Memory B cell (primary cell): ENCODE measurements around the gene TRAIP.
A peak's percentile ranks its signal among the peaks of the same experiment; 100 is the strongest.

Source experiments
- ATAC-seq: fragments of 150-1000 bp; cut with Tn5 transposase; 2 replicates; pipeline ENCODE4 v1.10.0; 2021; ENCODE audit warnings: low read depth, mild to moderate bottlenecking, moderate library complexity
- DNase-seq, 2 donors: peaks; one replicate each; pipeline ENCODE4 v3.0.0; 2022; ENCODE audit warnings: low spot score in 2 of 2
- H3K27ac Mint-ChIP-seq: one replicate; pipeline ENCODE4 v1.8.0; 2022; ENCODE audit warnings: mild to moderate bottlenecking, moderate library complexity, mixed read lengths
- H3K27me3 Mint-ChIP-seq: one replicate; pipeline ENCODE4 v1.8.0; 2022; ENCODE audit warnings: mixed read lengths
- H3K36me3 Mint-ChIP-seq: one replicate; pipeline ENCODE4 v1.8.0; 2022; ENCODE audit warnings: mild to moderate bottlenecking, mixed read lengths
- H3K4me1 Mint-ChIP-seq: one replicate; pipeline ENCODE4 v1.8.0; 2022; ENCODE audit warnings: mixed read lengths
- H3K4me3 Mint-ChIP-seq: one replicate; pipeline ENCODE4 v1.8.0; 2022; ENCODE audit warnings: mild to moderate bottlenecking, moderate library complexity, mixed read lengths
- H3K9me3 Mint-ChIP-seq: one replicate; pipeline ENCODE4 v1.8.0; 2022; ENCODE audit warnings: mixed read lengths

TRAIP gene

GRCh38 chr3:49865198-49865784 lies 8.9 kb upstream of the TRAIP start:
- Mint-ChIP-seq H3K27me3 (peaks cover 19% of the 10 kb centered on the region), H3K4me3 (no peak overlapping the region), H3K36me3 (no peaks in the 10 kb centered on the region), H3K9me3 (no peaks in the 10 kb centered on the region), H3K27ac (no peak overlapping the region), H3K4me1 (peaks cover 3% of the 10 kb centered on the region)
- ATAC-seq (no peak), DNase-seq (no peak)

GRCh38 chr3:49864505-49864904 lies 8.1 kb upstream of the TRAIP start:
- ATAC-seq (no peak), DNase-seq (no peak)
- Mint-ChIP-seq H3K4me1 (peaks cover 3% of the 10 kb centered on the region), H3K9me3 (no peaks in the 10 kb centered on the region), H3K36me3 (no peaks in the 10 kb centered on the region), H3K27me3 (peaks cover 18% of the 10 kb centered on the region), H3K4me3 (no peak overlapping the region), H3K27ac (no peak overlapping the region)

DNA sequence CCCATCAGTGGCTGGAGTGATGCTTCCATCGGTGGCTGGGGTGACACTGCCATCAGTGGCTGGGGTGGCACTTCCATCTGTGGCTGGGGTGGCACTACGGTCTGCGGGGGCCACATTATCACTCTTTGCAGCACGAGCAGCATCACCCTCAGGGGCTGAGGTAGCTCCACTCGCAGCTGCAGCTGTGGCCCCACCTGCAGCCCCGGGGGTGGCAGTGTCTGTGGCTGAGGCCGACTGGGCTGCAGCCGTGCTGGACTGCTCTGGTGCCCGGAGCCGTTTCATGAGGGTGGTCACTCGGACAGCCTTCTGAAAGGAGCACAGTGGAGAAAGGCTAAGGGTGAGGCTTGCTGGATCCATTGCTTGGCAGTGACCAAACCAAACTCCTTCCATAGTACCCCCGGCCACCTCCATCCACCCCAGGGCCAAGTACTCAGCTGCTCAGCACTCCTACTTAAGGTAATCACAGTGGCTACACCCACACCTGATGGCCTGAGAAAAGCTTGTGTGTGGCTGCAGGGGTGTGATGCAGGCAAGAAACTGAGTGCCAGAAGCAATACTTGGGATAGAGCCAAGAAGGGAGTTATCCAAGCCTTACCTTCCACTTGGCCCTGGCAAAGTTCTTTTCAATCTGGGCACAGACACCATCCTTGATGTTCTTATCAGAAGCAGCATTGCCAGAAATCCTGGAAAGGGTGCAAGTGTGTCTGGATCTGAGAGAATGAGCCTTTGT lies 3.4 kb upstream of the TRAIP start:
- Mint-ChIP-seq H3K27me3 (peaks cover 6% of the 10 kb centered on the region), H3K9me3 (no peaks in the 10 kb centered on the region), H3K4me3 (no peak overlapping the region), H3K36me3 (no peaks in the 10 kb centered on the region), H3K27ac (no peak overlapping the region), H3K4me1 (peaks cover 12% of the 10 kb centered on the region)
- DNase-seq (no peak), ATAC-seq (no peak)

DNA sequence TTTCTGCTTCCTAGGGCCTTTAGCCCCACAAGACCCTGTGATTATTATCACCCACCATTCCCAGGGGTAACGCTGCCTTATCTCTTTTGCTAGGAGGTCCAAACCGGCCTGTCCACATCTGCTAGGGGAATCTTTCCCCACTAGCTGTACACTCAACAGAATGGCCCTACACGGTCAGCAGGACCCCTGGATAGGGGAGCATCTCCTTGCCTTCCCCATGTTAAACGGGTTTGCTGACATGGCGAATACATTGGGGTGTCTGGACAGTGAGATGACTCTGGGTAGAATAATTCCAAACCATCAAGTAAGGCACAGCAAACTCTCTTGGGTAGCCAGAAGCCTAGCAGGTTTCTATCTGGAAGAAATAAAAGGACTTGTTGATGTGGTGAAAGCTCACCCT lies 702 bp downstream of the TRAIP start:
- H3K9me3 Mint-ChIP-seq, result no peaks in the 10 kb centered on the region
- H3K27me3 Mint-ChIP-seq, result no peaks in the 10 kb centered on the region
- H3K36me3 Mint-ChIP-seq, result no peaks in the 10 kb centered on the region
- H3K27ac Mint-ChIP-seq, result peak overlapping the region; percentile 61
- ATAC-seq (no peak), DNase-seq (no peak)
- peaks cover 12% of the 10 kb centered on the region for H3K4me1 Mint-ChIP-seq
- peak overlapping the region; percentile 85 for H3K4me3 Mint-ChIP-seq

- Mint-ChIP-seq H3K4me3 (no peak overlapping the region), H3K27ac (no peak overlapping the region), H3K27me3 (no peaks in the 10 kb centered on the region), H3K4me1 (peaks cover 3% of the 10 kb centered on the region), H3K36me3 (peaks cover 3% of the 10 kb centered on the region), H3K9me3 (no peaks in the 10 kb centered on the region)
- no peak for DNase-seq
- ATAC-seq, result no peak
These were observed 10.7 kb downstream of the TRAIP start for GRCh38 chr3:49845694-49846093.

GRCh38 chr3:49844464-49845183 lies 11.7 kb downstream of the TRAIP start:
- DNase-seq (no peak), ATAC-seq (no peak)
- peaks cover 3% of the 10 kb centered on the region for H3K4me1 Mint-ChIP-seq
- no peaks in the 10 kb centered on the region for H3K9me3 Mint-ChIP-seq
- H3K27ac Mint-ChIP-seq, result no peak overlapping the region
- peaks cover 3% of the 10 kb centered on the region for H3K36me3 Mint-ChIP-seq
- no peak overlapping the region for H3K4me3 Mint-ChIP-seq
- no peaks in the 10 kb centered on the region for H3K27me3 Mint-ChIP-seq

DNA sequence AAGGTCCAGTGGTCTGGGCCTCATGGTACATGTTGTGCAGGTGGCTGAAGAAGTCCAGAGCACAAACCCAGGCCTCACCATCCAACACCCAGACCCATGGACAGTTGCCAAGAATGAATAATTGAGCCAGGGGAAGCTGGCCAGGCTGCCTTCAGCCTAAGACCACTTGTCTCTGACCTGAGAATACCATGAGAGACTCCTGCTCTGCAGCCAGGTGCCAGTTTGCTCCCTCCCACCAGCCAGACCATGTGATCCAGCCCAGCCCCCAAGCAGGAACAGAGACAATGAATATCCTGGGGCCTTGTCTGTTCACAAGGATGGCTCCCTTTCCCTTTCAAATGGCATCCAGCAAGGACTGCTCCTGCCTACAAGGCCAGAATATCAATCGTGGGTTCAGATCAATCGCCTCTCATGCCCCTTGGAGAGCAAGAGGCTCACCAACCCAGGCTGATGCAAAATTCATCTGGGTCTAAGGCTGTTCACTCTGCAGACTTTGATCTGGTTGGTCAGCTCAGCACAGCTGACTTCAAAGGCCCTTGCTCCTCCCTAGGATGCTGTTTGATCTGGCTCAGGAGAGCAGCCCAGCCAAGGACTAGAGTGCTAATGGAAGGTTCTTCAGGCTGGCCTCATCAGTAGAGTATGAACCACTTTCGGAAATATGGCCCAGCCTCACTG lies 13.4 kb downstream of the TRAIP start:
- ATAC-seq (no peak), DNase-seq (no peak)
- Mint-ChIP-seq H3K36me3 (peaks cover 3% of the 10 kb centered on the region), H3K9me3 (no peaks in the 10 kb centered on the region), H3K27me3 (no peaks in the 10 kb centered on the region), H3K4me3 (no peak overlapping the region), H3K4me1 (peaks cover 8% of the 10 kb centered on the region), H3K27ac (no peak overlapping the region)

GRCh38 chr3:49841806-49842205 lies 14.6 kb downstream of the TRAIP start:
- DNase-seq (no peak), ATAC-seq (no peak)
- no peaks in the 10 kb centered on the region for H3K9me3 Mint-ChIP-seq
- H3K4me1 Mint-ChIP-seq, result peaks cover 8% of the 10 kb centered on the region
- no peak overlapping the region for H3K27ac Mint-ChIP-seq
- no peaks in the 10 kb centered on the region for H3K27me3 Mint-ChIP-seq
- H3K36me3 Mint-ChIP-seq, result no peaks in the 10 kb centered on the region
- H3K4me3 Mint-ChIP-seq, result no peak overlapping the region

- Mint-ChIP-seq H3K27ac (no peak overlapping the region), H3K4me3 (no peak overlapping the region), H3K9me3 (no peaks in the 10 kb centered on the region), H3K36me3 (no peaks in the 10 kb centered on the region), H3K27me3 (no peaks in the 10 kb centered on the region), H3K4me1 (peaks cover 8% of the 10 kb centered on the region)
- DNase-seq (no peak), ATAC-seq (no peak)
These were observed 15.2 kb downstream of the TRAIP start for GRCh38 chr3:49841126-49841696.

DNA sequence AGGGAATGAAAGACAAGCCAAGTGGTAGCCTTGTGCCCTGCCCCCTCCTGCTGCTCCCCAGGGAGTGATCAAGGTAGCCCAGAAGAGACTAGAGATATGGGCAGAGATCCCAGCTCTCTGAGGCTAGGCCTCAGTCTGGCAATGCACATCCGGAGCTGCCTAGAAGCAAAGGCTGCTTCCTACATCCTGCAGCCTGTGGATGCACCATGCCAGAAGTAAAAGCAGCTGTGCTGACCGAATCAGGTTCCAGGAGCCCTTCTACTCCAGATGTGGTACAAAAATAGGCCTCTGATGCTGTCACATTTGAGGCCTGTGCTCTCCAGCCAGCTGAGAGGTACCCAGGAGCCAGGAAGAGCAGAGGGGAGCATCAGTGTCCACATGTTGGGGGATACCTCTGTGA lies 16.0 kb downstream of the TRAIP start:
- DNase-seq (no peak), ATAC-seq (no peak)
- Mint-ChIP-seq H3K27ac (no peak overlapping the region), H3K4me1 (peaks cover 8% of the 10 kb centered on the region), H3K9me3 (no peaks in the 10 kb centered on the region), H3K27me3 (no peaks in the 10 kb centered on the region), H3K4me3 (no peak overlapping the region), H3K36me3 (no peaks in the 10 kb centered on the region)

GRCh38 chr3:49839193-49839809 lies 17.1 kb downstream of the TRAIP start:
- no peaks in the 10 kb centered on the region for H3K27me3 Mint-ChIP-seq
- peaks cover 8% of the 10 kb centered on the region for H3K4me1 Mint-ChIP-seq
- ATAC-seq (peak; percentile 99), DNase-seq (peak; percentile 84 to 85)
- no peak overlapping the region for H3K27ac Mint-ChIP-seq
- H3K4me3 Mint-ChIP-seq, result no peak overlapping the region
- no peaks in the 10 kb centered on the region for H3K9me3 Mint-ChIP-seq
- peaks cover 2% of the 10 kb centered on the region for H3K36me3 Mint-ChIP-seq

DNA sequence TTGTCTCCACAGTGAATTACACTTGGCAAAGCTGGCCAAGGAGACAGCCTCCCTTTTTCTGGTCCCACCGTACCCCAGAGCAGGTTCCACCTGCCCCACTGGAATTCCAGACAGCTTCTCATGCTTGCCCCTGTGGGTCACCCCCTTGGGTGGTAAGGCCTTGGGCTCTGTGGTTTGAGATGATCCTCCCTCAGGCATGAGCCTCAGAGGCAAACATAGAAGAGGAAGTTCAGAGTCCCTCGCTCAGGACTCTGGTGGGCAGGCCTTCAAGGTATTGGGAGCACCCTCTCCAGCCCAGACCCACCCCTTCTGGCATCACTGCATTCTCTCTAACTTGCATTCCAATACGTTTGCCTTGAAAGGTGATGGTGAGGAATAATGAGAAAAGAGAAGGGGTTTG lies 25.0 kb downstream of the TRAIP start:
- Mint-ChIP-seq H3K27me3 (no peaks in the 10 kb centered on the region), H3K4me3 (no peak overlapping the region), H3K27ac (no peak overlapping the region), H3K4me1 (peaks cover 3% of the 10 kb centered on the region), H3K36me3 (peaks cover 2% of the 10 kb centered on the region), H3K9me3 (no peaks in the 10 kb centered on the region)
- ATAC-seq, result no peak
- DNase-seq, result no peak

- ATAC-seq (no peak), DNase-seq (no peak)
- H3K36me3 Mint-ChIP-seq, result no peaks in the 10 kb centered on the region
- H3K27ac Mint-ChIP-seq, result no peak overlapping the region
- no peaks in the 10 kb centered on the region for H3K4me1 Mint-ChIP-seq
- H3K27me3 Mint-ChIP-seq, result no peaks in the 10 kb centered on the region
- H3K9me3 Mint-ChIP-seq, result no peaks in the 10 kb centered on the region
- no peak overlapping the region for H3K4me3 Mint-ChIP-seq
These were observed 30.3 kb downstream of the TRAIP start for GRCh38 chr3:49826016-49826415.
